WTC11 (cell line): Measurements from ENCODE around the gene LRRC74A. TPM values are rescaled to one million over a fixed set of nuclear protein-coding genes. Genes with fewer than 3 reads are reported as not detected.

Experiments used
- ATAC-seq: fragments of 200-7000 bp; cut with Tn5 transposase; 2 replicates; pipeline ENCODE4 v1.10.0; 2021; ENCODE audit warnings: mild to moderate bottlenecking, moderate library complexity
- CTCF ChIA-PET: fragments of 300-600 bp; sonication (Branson Sonifier 250); formaldehyde crosslinking; loops from one replicate; lab custom pipeline; 2021; ENCODE audit warnings: antibody characterized with exemption; lab: Charles Lee
- POLR2A ChIA-PET: fragments of 350-600 bp; sonication (Branson Sonifier 250); formaldehyde crosslinking; loops from one replicate; lab custom pipeline; 2021; ENCODE audit warnings: antibody characterized with exemption; lab: Charles Lee
- DNase-seq: peaks from one replicate; pipeline ENCODE4 v3.0.0; 2021; ENCODE audit warnings: low spot score
- H3K27ac Mint-ChIP-seq: 2 replicates; pipeline ENCODE4 v1.8.0; 2021; ENCODE audit warnings: mixed read lengths
- H3K27me3 Mint-ChIP-seq: 2 replicates; pipeline ENCODE4 v1.8.0; 2021; ENCODE audit warnings: low read depth, mild to moderate bottlenecking, moderate library complexity, mixed read lengths
- H3K36me3 Mint-ChIP-seq: 2 replicates; pipeline ENCODE4 v1.8.0; 2021; ENCODE audit warnings: mixed read lengths
- H3K4me1 Mint-ChIP-seq: 2 replicates; pipeline ENCODE4 v1.8.0; 2022; ENCODE audit warnings: mixed read lengths
- H3K4me3 Mint-ChIP-seq: 2 replicates; pipeline ENCODE4 v1.8.0; 2021; ENCODE audit warnings: mild to moderate bottlenecking, moderate library complexity, mixed read lengths
- H3K9me3 Mint-ChIP-seq: 2 replicates; pipeline ENCODE4 v1.8.0; 2021; ENCODE audit warnings: mixed read lengths
- ATF2 ChIP-seq: sonication (generic); formaldehyde crosslinking; IDR thresholded peaks from 2 replicates; pipeline ENCODE4 v1.8.1; 2022; ENCODE audit warnings: low read depth, missing genetic modification reagents, borderline replicate concordance
- ATF6 ChIP-seq: sonication (generic); formaldehyde crosslinking; IDR thresholded peaks from 2 replicates; pipeline ENCODE4 v1.8.1; 2023; ENCODE audit warnings: mild to moderate bottlenecking, missing genetic modification reagents
- CREB1 ChIP-seq: sonication (generic); formaldehyde crosslinking; IDR thresholded peaks from 2 replicates; pipeline ENCODE4 v1.8.0; 2023; ENCODE audit warnings: mild to moderate bottlenecking, missing genetic modification reagents
- CREM ChIP-seq: sonication (generic); formaldehyde crosslinking; IDR thresholded peaks from 2 replicates; pipeline ENCODE4 v1.8.1; 2022; ENCODE audit warnings: mild to moderate bottlenecking, missing genetic modification reagents, moderate library complexity
- E2F5 ChIP-seq: sonication (generic); formaldehyde crosslinking; IDR thresholded peaks from 2 replicates; pipeline ENCODE4 v1.8.1; 2022; ENCODE audit warnings: mild to moderate bottlenecking, moderate library complexity, missing genetic modification reagents
- EMX1 ChIP-seq: fragments of 250-450 bp; sonication (Bioruptor Pico); IDR thresholded peaks from 2 replicates; pipeline ENCODE4 v1.8.0; 2021; ENCODE audit warnings: mild to moderate bottlenecking
- FOXP4 ChIP-seq: sonication (generic); formaldehyde crosslinking; IDR thresholded peaks from 2 replicates; pipeline ENCODE4 v1.8.0; 2022; ENCODE audit warnings: mild to moderate bottlenecking, missing genetic modification reagents
- GTF2I ChIP-seq: fragments of 250-450 bp; sonication (Bioruptor Pico); conservative IDR thresholded peaks from 2 replicates; pipeline ENCODE4 v1.4.0; 2021; ENCODE audit warnings: mild to moderate bottlenecking
- MYBL2 ChIP-seq: sonication (generic); formaldehyde crosslinking; IDR thresholded peaks from 2 replicates; pipeline ENCODE4 v1.8.1; 2023; ENCODE audit warnings: mild to moderate bottlenecking, moderate library complexity, missing genetic modification reagents
- NFYB ChIP-seq: sonication (generic); formaldehyde crosslinking; conservative IDR thresholded peaks from 2 replicates; pipeline ENCODE4 v1.8.0; 2022; ENCODE audit warnings: low read depth, missing genetic modification reagents
- OVOL2 ChIP-seq: fragments of 250-450 bp; sonication (Bioruptor Pico); IDR thresholded peaks from 2 replicates; pipeline ENCODE4 v1.9.0; 2021; ENCODE audit warnings: mild to moderate bottlenecking, borderline replicate concordance
- RORB ChIP-seq: fragments of 250-450 bp; sonication (Bioruptor Pico); IDR thresholded peaks from 2 replicates; pipeline ENCODE4 v1.9.0; 2021; ENCODE audit warnings: mild to moderate bottlenecking
- SMAD4 ChIP-seq: sonication (generic); formaldehyde crosslinking; IDR thresholded peaks from 2 replicates; pipeline ENCODE4 v1.8.0; 2022; ENCODE audit warnings: mild to moderate bottlenecking, missing genetic modification reagents
- TP53 ChIP-seq: sonication (generic); formaldehyde crosslinking; IDR thresholded peaks from 2 replicates; pipeline ENCODE4 v1.8.1; 2023; ENCODE audit warnings: mild to moderate bottlenecking, missing genetic modification reagents
- ZNF671 ChIP-seq: fragments of 250-450 bp; sonication (Bioruptor Pico); IDR thresholded peaks from 2 replicates; pipeline ENCODE4 v1.8.0; 2021; ENCODE audit warnings: mild to moderate bottlenecking
- total RNA-seq: library from RNA; stranded (reverse); gene quantifications from 3 replicates; pipeline ENCODE4 v1.2.3, GENCODE V29; 2021

LRRC74A gene
- total RNA-seq, 1 experiment from 2014 or later = not detected

GRCh38 chr14:76810525-76810924 is 15.7 kb upstream of the LRRC74A start:
- Mint-ChIP-seq H3K27me3 (peaks cover 3% of the 10 kb centered on the region; the same call in 1 of the 2 replicates), H3K27ac (peak overlapping the region; percentile 29; the same call in 1 of the 2 replicates), H3K4me1 (peaks cover 16% of the 10 kb centered on the region), H3K9me3 (no peaks in the 10 kb centered on the region), H3K4me3 (0 out of 2 replicates have a peak overlapping the region, but pooled peaks have one; percentile 10), H3K36me3 (peaks cover 24% of the 10 kb centered on the region)
- ATAC-seq (no peak), DNase-seq (no peak)
- ChIA-PET CTCF (interaction anchor here (0.5 to 2.8 kb wide), 8 partner anchors 19 to 363 kb away, joined by 3 to 24 read pairs (median 3); no protein-coding TSS in a partner anchor), POLR2A (interaction anchor here (0.9 kb wide), 1 partner anchor 15 kb away, joined by 3 read pairs; the partner anchor contains the start of gene LRRC74A)
- no peak for TF ChIP-seq SMAD4 (CRISPR knock-in tag)

- TF ChIP-seq EMX1 (CRISPR knock-in tag) = no peak
- TF ChIP-seq FOXP4 (CRISPR knock-in tag) = no peak
- no peak for TF ChIP-seq ATF2 (CRISPR knock-in tag)
- TF ChIP-seq OVOL2 (CRISPR knock-in tag) = no peak
- TF ChIP-seq RORB (CRISPR knock-in tag) = no peak
- TF ChIP-seq ATF6 (CRISPR knock-in tag) = no peak
- TF ChIP-seq GTF2I (CRISPR knock-in tag) = no peak
- no peak for TF ChIP-seq ZNF671 (CRISPR knock-in tag)
- no peak for TF ChIP-seq CREB1 (CRISPR knock-in tag)
- TF ChIP-seq SMAD4 (CRISPR knock-in tag) = no peak
- no peak for TF ChIP-seq TP53 (CRISPR knock-in tag)
- no peak for TF ChIP-seq MYBL2 (CRISPR knock-in tag)
- no peak for TF ChIP-seq E2F5 (CRISPR knock-in tag)
- TF ChIP-seq, all 79 proteins: peak for 0
- POLR2A ChIA-PET = no interaction called here
- Mint-ChIP-seq H3K27me3 (peaks cover 3% of the 10 kb centered on the region; the same call in 1 of the 2 replicates), H3K4me3 (peak overlapping the region; percentile 92), H3K27ac (no peak overlapping the region; the same call in 1 of the 2 replicates), H3K36me3 (peaks cover 20% of the 10 kb centered on the region), H3K9me3 (no peaks in the 10 kb centered on the region), H3K4me1 (peaks cover 16% of the 10 kb centered on the region)
- CTCF ChIA-PET = interaction anchor here (0.5 to 2.8 kb wide), 8 partner anchors 10 to 363 kb away, joined by 3 to 24 read pairs (median 3); no protein-coding TSS in a partner anchor
- DNase-seq (no peak), ATAC-seq (peak; percentile 29)
These were observed 15.2 kb upstream of the LRRC74A start for GRCh38 chr14:76810953-76811400.

- no peaks in the 10 kb centered on the region for H3K9me3 Mint-ChIP-seq
- POLR2A ChIA-PET = no interaction called here
These were observed 14.6 kb upstream of the LRRC74A start for GRCh38 chr14:76811561-76811960.

More at GRCh38 chr14:76811561-76811960, 14.6 kb upstream of the LRRC74A start:
- DNase-seq = no peak
- H3K27ac Mint-ChIP-seq = no peak overlapping the region
- H3K4me3 Mint-ChIP-seq = peak overlapping the region; percentile 92
- ATAC-seq = no peak
- TF ChIP-seq NFYB (CRISPR knock-in tag) (no peak), CREM (CRISPR knock-in tag) (no peak)
- peaks cover 14% of the 10 kb centered on the region for H3K36me3 Mint-ChIP-seq
- H3K27me3 Mint-ChIP-seq = peaks cover 3% of the 10 kb centered on the region; the same call in 1 of the 2 replicates
- CTCF ChIA-PET = interaction anchor here (1.0 to 2.8 kb wide), 8 partner anchors 10 to 102 kb away, joined by 3 to 24 read pairs (median 4); no protein-coding TSS in a partner anchor
- H3K4me1 Mint-ChIP-seq = peaks cover 16% of the 10 kb centered on the region
